DMS153 treated with DMSO at 0.1 percent for 48 hours (cell line): ENCODE data around the gene PZP.

Source experiments
- DNase-seq: peaks from one replicate; lab custom pipeline; 2025; ENCODE audit not compliant: unreplicated experiment; lab: John Stamatoyannopoulos, UW

Gene PZP

DNA sequence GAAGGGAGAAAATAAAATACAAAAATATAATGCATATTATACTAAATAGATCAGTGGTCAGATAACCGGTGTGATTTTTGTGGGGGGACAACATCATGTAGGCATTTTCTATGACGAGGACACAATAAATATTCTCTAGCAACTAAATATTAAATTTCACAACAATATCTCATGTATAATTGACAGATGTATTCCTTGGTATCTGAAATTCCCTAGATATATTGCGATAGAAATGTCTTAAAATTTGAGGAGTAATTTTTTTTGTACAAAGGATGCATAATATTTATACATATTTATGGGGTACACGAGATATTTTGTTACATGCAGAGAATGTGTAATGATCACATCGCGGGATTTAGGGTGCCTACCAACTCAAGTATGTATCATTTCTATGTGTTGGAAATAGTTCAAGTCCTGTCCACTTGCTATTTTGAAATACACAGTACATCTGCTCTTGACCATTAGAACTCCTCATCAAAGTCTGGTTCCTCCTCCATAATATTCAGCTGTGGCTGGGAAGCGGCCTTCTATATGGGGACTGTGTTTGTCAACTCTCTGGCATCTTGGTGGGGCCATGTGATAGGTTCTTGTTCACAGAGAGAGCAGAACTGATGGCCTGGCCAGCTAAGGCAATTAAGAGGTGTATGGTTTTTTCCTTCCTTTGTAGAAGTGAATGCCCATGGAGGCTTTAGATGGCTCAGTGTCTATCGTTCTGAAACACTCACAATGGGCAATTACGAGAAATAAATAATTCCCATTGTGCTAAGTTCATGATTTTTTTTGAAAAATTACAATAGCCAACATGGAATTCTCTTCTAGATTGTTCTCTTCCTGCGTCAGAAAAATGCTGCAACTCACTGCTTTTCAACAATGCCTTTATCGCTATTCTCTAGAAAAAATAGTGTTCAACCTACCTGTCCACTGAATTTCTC, 101.3 kb downstream of the PZP start:
- DNase-seq = no peak

- no peak for DNase-seq
These were observed 102.1 kb downstream of the PZP start for GRCh38 chr12:9106067-9106466.

DNA sequence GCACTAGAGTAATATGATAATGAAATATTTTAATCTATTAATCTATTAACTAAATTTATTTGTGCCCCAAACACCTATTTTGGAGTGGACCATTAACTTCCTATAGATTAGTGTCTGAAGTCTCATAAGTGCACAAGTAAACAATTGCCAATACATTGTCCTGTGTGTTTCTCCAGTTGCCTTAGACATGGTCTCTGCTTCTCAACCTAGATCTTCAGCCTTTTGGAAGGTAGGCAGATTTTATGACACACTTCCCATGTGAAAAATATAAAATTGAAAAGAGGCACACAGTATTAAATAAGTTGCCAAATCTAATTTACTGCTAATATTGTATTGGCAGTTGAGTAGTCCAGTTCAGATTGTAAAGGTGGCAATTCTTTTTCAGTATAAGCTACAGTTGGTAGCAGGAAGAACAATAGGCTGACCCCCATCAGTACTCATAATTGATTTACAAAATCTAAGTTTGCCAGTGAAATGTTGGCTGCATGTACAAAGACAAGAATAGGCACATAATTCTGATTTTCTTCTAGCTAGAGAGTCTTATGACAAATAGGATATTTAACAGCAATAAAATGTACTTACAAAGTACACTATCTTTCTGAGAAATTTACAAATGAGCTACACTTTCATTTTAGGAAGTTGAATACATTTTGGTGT, 103.3 kb downstream of the PZP start:
- no peak for DNase-seq

- no peak for DNase-seq
These were observed 104.1 kb downstream of the PZP start for GRCh38 chr12:9104087-9104486.

- DNase-seq = no peak
These were observed 104.9 kb downstream of the PZP start for GRCh38 chr12:9103050-9103849.

DNA sequence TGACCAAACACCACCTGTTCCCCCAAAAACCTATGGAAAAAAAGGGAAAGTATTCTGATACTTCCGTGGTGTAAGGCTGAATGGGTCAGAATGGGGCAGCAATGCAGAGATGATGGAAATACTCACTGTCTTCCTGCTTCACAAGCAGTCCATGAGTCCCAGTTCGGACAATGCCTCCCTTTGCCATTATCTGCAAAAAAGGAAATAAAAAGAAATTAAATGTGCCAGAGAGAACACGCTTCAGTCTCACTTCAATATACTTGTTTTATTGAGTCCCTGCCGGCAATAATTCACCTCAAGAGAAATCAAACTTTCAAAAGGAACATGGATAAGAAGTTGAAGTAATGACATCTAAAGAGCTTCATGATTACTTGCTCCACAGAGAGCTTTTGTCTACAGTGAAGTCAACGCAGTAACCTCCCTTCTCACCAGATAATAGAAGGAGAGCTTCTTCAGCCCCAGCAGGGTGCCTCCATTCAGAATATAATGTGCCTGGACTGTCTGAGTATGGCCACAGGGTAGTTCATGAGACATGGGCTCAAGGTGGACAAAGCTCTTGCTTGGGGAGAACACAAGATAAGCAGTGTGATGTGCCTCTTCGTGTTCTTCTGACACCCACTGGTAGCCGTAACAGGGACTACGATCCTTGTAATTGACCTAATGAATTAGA, 107.0 kb downstream of the PZP start:
- no peak for DNase-seq

GRCh38 chr12:9099552-9100190, 108.5 kb downstream of the PZP start:
- no peak for DNase-seq
